Common myeloid progenitor, CD34-positive (primary cell): ENCODE measurements around the gene MESP2.
A peak's percentile ranks its signal among the peaks of the same experiment; 100 is the strongest.

Experiments used
- CTCF ChIA-PET: fragments of 350-600 bp; sonication (Branson Sonifier 250); formaldehyde crosslinking; loops from one replicate; lab custom pipeline; 2021; ENCODE audit warnings: antibody characterized with exemption; lab: Charles Lee
- POLR2A ChIA-PET: fragments of 350-600 bp; sonication (Branson Sonifier 250); formaldehyde crosslinking; loops from one replicate; lab custom pipeline; 2021; ENCODE audit warnings: antibody characterized with exemption; lab: Charles Lee
- DNase-seq, 3 donors: peaks; one replicate each; pipeline versions ENCODE4 v3.0.0 to v3.0.0-alpha.2; 2013
- H3K27ac ChIP-seq, 2 experiments: 1 replicate in 1 of 2; 2 replicates in 1 of 2; pipeline ENCODE4 v1.7.0; 2013; ENCODE audit warnings: inconsistent platforms in 2 of 2, low read length in 2 of 2, mild to moderate bottlenecking in 2 of 2, low read depth in 1 of 2, moderate library complexity in 1 of 2; ENCODE audit not compliant: severe bottlenecking in 2 of 2, insufficient read depth in 1 of 2, poor library complexity in 1 of 2
- H3K27me3 ChIP-seq, 5 experiments: replicated peaks in 2 of 5; 1 replicate in 3 of 5; 2 replicates in 2 of 5; pipeline versions ENCODE4 v1.6.1 to v1.7.0; 2013; ENCODE audit warnings: low read length in 4 of 5, mild to moderate bottlenecking in 2 of 5, moderate library complexity in 2 of 5, inconsistent platforms in 1 of 5; ENCODE audit not compliant: insufficient read depth in 5 of 5, control insufficient read depth in 4 of 5
- H3K36me3 ChIP-seq, 4 experiments: 1 replicate in 2 of 4; 2 replicates in 2 of 4; pipeline versions ENCODE4 v1.6.1 to v1.7.0; 2013; ENCODE audit warnings: low read length in 3 of 4, control low read depth in 1 of 4, mild to moderate bottlenecking in 1 of 4; ENCODE audit not compliant: control insufficient read depth in 4 of 4, insufficient read depth in 4 of 4
- H3K4me1 ChIP-seq, 4 experiments: 1 replicate in 3 of 4; 2 replicates in 1 of 4; pipeline versions ENCODE4 v1.6.1 to v1.7.1; 2013; ENCODE audit warnings: low read length in 3 of 4, mild to moderate bottlenecking in 3 of 4, control low read depth in 1 of 4, inconsistent platforms in 1 of 4, moderate library complexity in 1 of 4; ENCODE audit not compliant: control insufficient read depth in 4 of 4, insufficient read depth in 4 of 4; ENCODE audit errors: control extremely low read depth in 1 of 4
- H3K4me3 ChIP-seq, 7 experiments: 1 replicate in 4 of 7; 2 replicates in 3 of 7; pipeline versions ENCODE4 v1.5.1 to v1.7.0; 2013; ENCODE audit warnings: mild to moderate bottlenecking in 7 of 7, low read length in 6 of 7, moderate library complexity in 6 of 7, inconsistent platforms in 2 of 7, low read depth in 2 of 7, control low read depth in 1 of 7; ENCODE audit not compliant: insufficient read depth in 4 of 7, control insufficient read depth in 1 of 7; ENCODE audit errors: extremely low read depth in 1 of 7
- H3K9me3 ChIP-seq, 5 experiments: 1 replicate in 4 of 5; 2 replicates in 1 of 5; pipeline versions ENCODE4 v1.6.1 to v1.7.1; 2013; ENCODE audit warnings: low read length in 4 of 5, mild to moderate bottlenecking in 2 of 5, inconsistent platforms in 1 of 5, low read depth in 1 of 5, moderate library complexity in 1 of 5; ENCODE audit not compliant: control insufficient read depth in 4 of 5, insufficient read depth in 2 of 5; ENCODE audit errors: control extremely low read depth in 1 of 5
- WGBS: methylation state at CpG from one replicate; pipeline ENCODE4 v1.1.5; 2013; ENCODE audit not compliant: insufficient coverage; 5-methylcytosine and 5-hydroxymethylcytosine counted together

MESP2 gene

DNA sequence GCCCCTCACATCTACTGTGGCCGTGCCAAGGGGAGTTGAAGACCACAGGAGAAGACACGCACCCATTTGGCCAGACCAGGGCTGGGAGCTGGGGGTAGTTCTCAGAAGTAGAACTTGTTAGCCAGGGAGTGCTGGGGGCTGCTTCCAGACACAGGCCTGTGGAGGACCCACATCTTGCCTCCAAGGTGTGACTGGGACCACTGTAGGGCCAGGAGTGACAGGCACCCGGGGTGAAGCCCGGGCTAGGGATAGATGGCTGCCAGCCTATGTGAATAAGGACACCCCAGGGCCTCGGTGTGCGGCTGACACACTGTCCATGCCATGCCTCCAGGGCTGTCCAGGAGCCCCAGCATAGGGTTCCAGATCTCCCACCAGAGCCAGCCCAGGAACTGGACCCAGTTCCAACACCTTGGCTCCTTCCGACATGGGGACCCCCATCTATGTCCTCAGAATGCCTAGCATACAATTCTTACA, 36.8 kb downstream of the MESP2 start:
- Histone ChIP-seq H3K4me1 (peaks cover 0 to 56% (median 24%) of the 10 kb centered on the region in 4 experiments), H3K27me3 (no peaks in the 10 kb centered on the region), H3K9me3 (peaks cover 0 to 3% (median 0%) of the 10 kb centered on the region in 5 experiments), H3K4me3 (peak overlapping the region in 1 of 7 experiments; percentile 87), H3K27ac (no peak overlapping the region), H3K36me3 (peaks cover 0 to 35% (median 2%) of the 10 kb centered on the region in 4 experiments)
- POLR2A ChIA-PET, result interaction anchor here (0.8 to 1.5 kb wide), 2 partner anchors 15 to 62 kb away, joined by 3 to 6 read pairs; no protein-coding TSS in a partner anchor
- CTCF ChIA-PET, result interaction anchor here (1.1 to 1.6 kb wide), 3 partner anchors 9 to 61 kb away, joined by 3 to 5 read pairs (median 4); no protein-coding TSS in a partner anchor
- 100% methylated on average over 5 of the region's 7 CpGs for WGBS
- no peak for DNase-seq

- H3K9me3 ChIP-seq, result peaks cover 0 to 3% (median 0%) of the 10 kb centered on the region in 5 experiments
- peaks cover 0 to 28% (median 2%) of the 10 kb centered on the region in 4 experiments for H3K36me3 ChIP-seq
- peak in 2 of 3 donors; percentile 27 to 29 for DNase-seq
- peaks cover 0 to 55% (median 24%) of the 10 kb centered on the region in 4 experiments for H3K4me1 ChIP-seq
- CTCF ChIA-PET, result interaction anchor here (0.7 to 3.2 kb wide), 5 partner anchors 8 to 63 kb away, joined by 3 to 9 read pairs (median 3); no protein-coding TSS in a partner anchor
- H3K27me3 ChIP-seq, result no peaks in the 10 kb centered on the region
- H3K4me3 ChIP-seq, result peak overlapping the region; percentile 8 to 87 (median 72)
- POLR2A ChIA-PET, result interaction anchor here (0.8 to 1.4 kb wide), 3 partner anchors 25 to 61 kb away, joined by 3 read pairs; no protein-coding TSS in a partner anchor
- peak overlapping the region; percentile 64 to 82 for H3K27ac ChIP-seq
- 79% methylated on average over 7 of the region's 13 CpGs for WGBS
Measured at GRCh38 chr15:89813381-89814111, 37.4 kb downstream of the MESP2 start.

- peak overlapping the region; percentile 64 to 82 for H3K27ac ChIP-seq
Measured at GRCh38 chr15:89814112-89814742, 38.1 kb downstream of the MESP2 start.

GRCh38 chr15:89815769-89816168, 39.6 kb downstream of the MESP2 start:
- Histone ChIP-seq H3K36me3 (peaks cover 0 to 12% (median 2%) of the 10 kb centered on the region in 4 experiments), H3K9me3 (peaks cover 0 to 3% (median 0%) of the 10 kb centered on the region in 5 experiments), H3K4me3 (peak overlapping the region in 2 of 7 experiments; percentile 85 to 87), H3K4me1 (peaks cover 0 to 53% (median 30%) of the 10 kb centered on the region in 4 experiments), H3K27me3 (no peaks in the 10 kb centered on the region), H3K27ac (peak overlapping the region; percentile 68 to 82)
- WGBS, result 100% methylated on average over 2 of the region's 3 CpGs
- DNase-seq, result no peak
- ChIA-PET POLR2A (no interaction called here), CTCF (interaction anchor here (0.9 to 3.2 kb wide), 3 partner anchors 34 to 286 kb away, joined by 3 to 9 read pairs (median 3); no protein-coding TSS in a partner anchor)

More at GRCh38 chr15:89814112-89814742, 38.1 kb downstream of the MESP2 start:
- H3K4me1 ChIP-seq, result peaks cover 0 to 48% (median 24%) of the 10 kb centered on the region in 4 experiments
- ChIA-PET CTCF (interaction anchor here (0.7 to 3.2 kb wide), 4 partner anchors 35 to 62 kb away, joined by 3 to 9 read pairs (median 3); no protein-coding TSS in a partner anchor), POLR2A (interaction anchor here (0.8 to 1.4 kb wide), 3 partner anchors 24 to 61 kb away, joined by 3 read pairs; no protein-coding TSS in a partner anchor)
- 4% methylated on average over 47 of the region's 56 CpGs for WGBS
- H3K27me3 ChIP-seq, result no peaks in the 10 kb centered on the region
- peak overlapping the region; percentile 40 to 87 (median 72) for H3K4me3 ChIP-seq
- peak; percentile 35 to 72 (median 68) for DNase-seq
- H3K36me3 ChIP-seq, result peaks cover 0 to 21% (median 2%) of the 10 kb centered on the region in 4 experiments
- peaks cover 0 to 3% (median 0%) of the 10 kb centered on the region in 5 experiments for H3K9me3 ChIP-seq

- Histone ChIP-seq H3K27ac (no peak overlapping the region), H3K27me3 (no peaks in the 10 kb centered on the region), H3K9me3 (peaks cover 0 to 3% (median 0%) of the 10 kb centered on the region in 5 experiments), H3K4me3 (no peak overlapping the region), H3K36me3 (peaks cover 0 to 1% (median 0%) of the 10 kb centered on the region in 4 experiments), H3K4me1 (peaks cover 0 to 58% (median 40%) of the 10 kb centered on the region in 4 experiments)
- 90% methylated on average over 5 of the region's 10 CpGs for WGBS
- CTCF ChIA-PET, result interaction anchor here (0.8 kb wide), 1 partner anchor 57 kb away, joined by 5 read pairs; no protein-coding TSS in a partner anchor
- DNase-seq, result no peak
- POLR2A ChIA-PET, result no interaction called here
Measured at GRCh38 chr15:89817701-89818280, 41.7 kb downstream of the MESP2 start.

GRCh38 chr15:89818287-89818686, 42.2 kb downstream of the MESP2 start:
- no peak overlapping the region for H3K27ac ChIP-seq
- POLR2A ChIA-PET, result interaction anchor here (0.6 kb wide), 1 partner anchor 52 kb away, joined by 3 read pairs; no protein-coding TSS in a partner anchor

More at GRCh38 chr15:89818287-89818686, 42.2 kb downstream of the MESP2 start:
- no peaks in the 10 kb centered on the region for H3K27me3 ChIP-seq
- H3K36me3 ChIP-seq, result no peaks in the 10 kb centered on the region
- DNase-seq, result no peak
- 75% methylated on average over 4 of the region's 10 CpGs for WGBS
- peaks cover 0 to 58% (median 40%) of the 10 kb centered on the region in 4 experiments for H3K4me1 ChIP-seq
- CTCF ChIA-PET, result interaction anchor here (0.8 kb wide), 1 partner anchor 56 kb away, joined by 5 read pairs; no protein-coding TSS in a partner anchor
- no peak overlapping the region for H3K4me3 ChIP-seq
- H3K9me3 ChIP-seq, result peaks cover 0 to 3% (median 0%) of the 10 kb centered on the region in 5 experiments
